Nephron (organoid): ENCODE results near the gene ZNF783.
"Not testable (repeated sequence)": the region's sequence is repeated elsewhere in the genome, so short reads cannot be mapped to it uniquely, and the experiment has no call there.

Source experiments
- H3K27ac Mint-ChIP-seq, 3 experiments: 2 replicates each; pipeline ENCODE4 v1.8.0; 2020; ENCODE audit warnings: mixed read lengths in 3 of 3, mild to moderate bottlenecking in 2 of 3, moderate library complexity in 1 of 3
- H3K27me3 Mint-ChIP-seq: 2 replicates; pipeline ENCODE4 v1.8.0; 2021; ENCODE audit warnings: low read depth, mild to moderate bottlenecking, moderate library complexity, mixed read lengths
- H3K36me3 Mint-ChIP-seq: 2 replicates; pipeline ENCODE4 v1.8.0; 2020; ENCODE audit warnings: low read depth, mixed read lengths
- H3K4me1 Mint-ChIP-seq: 2 replicates; pipeline ENCODE4 v1.8.0; 2020; ENCODE audit warnings: mixed read lengths
- H3K4me3 Mint-ChIP-seq, 3 experiments: 2 replicates each; pipeline ENCODE4 v1.8.0; 2020; ENCODE audit warnings: mild to moderate bottlenecking in 3 of 3, mixed read lengths in 3 of 3, moderate library complexity in 2 of 3
- H3K9me3 Mint-ChIP-seq: 2 replicates; pipeline ENCODE4 v1.8.0; 2020; ENCODE audit warnings: mixed read lengths
- CTCF ChIP-seq, 3 experiments: fragments of 200-600 bp; sonication (generic); IDR thresholded peaks; one replicate each; pipeline ENCODE4 v1.5.0; 2021; ENCODE audit warnings: antibody characterized with exemption in 3 of 3; ENCODE audit not compliant: unreplicated experiment in 3 of 3

ZNF783 gene

GRCh38 chr7:149325248-149325647, 63.3 kb downstream of the ZNF783 start:
- H3K4me3 Mint-ChIP-seq, result no peak overlapping the region
- H3K4me1 Mint-ChIP-seq, result no peaks in the 10 kb centered on the region
- H3K27me3 Mint-ChIP-seq, result peaks cover 15% of the 10 kb centered on the region
- peaks cover 4% of the 10 kb centered on the region for H3K9me3 Mint-ChIP-seq
- H3K27ac Mint-ChIP-seq, result no peak overlapping the region
- H3K36me3 Mint-ChIP-seq, result no peaks in the 10 kb centered on the region
- no peak for TF ChIP-seq CTCF (IDR thresholded peaks at IDR 0.05; ENCODE audit: unreplicated experiment in 3 of 3)

GRCh38 chr7:149329265-149329664, 67.3 kb downstream of the ZNF783 start:
- H3K36me3 Mint-ChIP-seq, result no peaks in the 10 kb centered on the region
- H3K4me1 Mint-ChIP-seq, result no peaks in the 10 kb centered on the region
- peak overlapping the region in 1 of 3 experiments; percentile 14 for H3K27ac Mint-ChIP-seq
- no peak for TF ChIP-seq CTCF (IDR thresholded peaks at IDR 0.05; ENCODE audit: unreplicated experiment in 3 of 3)
- H3K27me3 Mint-ChIP-seq, result peaks cover 7% of the 10 kb centered on the region
- H3K4me3 Mint-ChIP-seq, result no peak overlapping the region
- H3K9me3 Mint-ChIP-seq, result peaks cover 14% of the 10 kb centered on the region

GRCh38 chr7:149329766-149330334, 67.9 kb downstream of the ZNF783 start:
- H3K36me3 Mint-ChIP-seq, result no peaks in the 10 kb centered on the region
- peaks cover 7% of the 10 kb centered on the region for H3K27me3 Mint-ChIP-seq
- TF ChIP-seq CTCF (IDR thresholded peaks at IDR 0.05; ENCODE audit: unreplicated experiment in 3 of 3), result no peak
- H3K9me3 Mint-ChIP-seq, result peaks cover 15% of the 10 kb centered on the region
- H3K27ac Mint-ChIP-seq, result no peak overlapping the region
- H3K4me3 Mint-ChIP-seq, result no peak overlapping the region
- H3K4me1 Mint-ChIP-seq, result no peaks in the 10 kb centered on the region

DNA sequence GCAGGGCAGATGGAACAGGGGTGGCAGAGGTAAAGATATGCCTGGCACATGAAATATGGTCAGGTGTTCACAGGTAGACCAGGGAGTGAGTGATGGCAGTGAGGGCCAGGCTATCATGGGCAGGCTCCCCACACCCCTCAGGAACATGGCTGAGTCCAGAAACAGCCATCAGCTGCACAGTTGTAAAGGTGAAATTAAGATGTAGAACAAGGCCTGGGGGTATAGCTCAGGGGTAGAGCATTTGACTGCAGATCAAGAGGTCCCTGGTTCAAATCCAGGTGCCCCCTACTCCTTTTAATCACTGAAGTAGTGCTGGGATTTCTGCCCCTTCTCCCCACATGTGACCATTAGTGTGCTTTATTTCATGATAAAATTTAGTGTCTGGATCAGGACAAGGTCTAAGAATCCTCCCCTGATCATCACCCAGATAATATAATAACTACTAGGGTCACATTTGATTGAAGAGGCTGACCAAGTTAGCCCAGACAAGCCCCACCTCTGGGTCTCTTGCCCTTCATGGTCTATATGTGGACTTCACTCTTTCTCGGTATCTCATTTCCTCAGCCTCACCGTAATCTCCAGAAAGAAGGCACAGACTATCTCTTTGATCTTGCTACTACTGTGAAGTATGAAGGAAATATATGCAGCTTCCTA, 69.0 kb downstream of the ZNF783 start:
- Mint-ChIP-seq H3K4me3 (no peak overlapping the region), H3K4me1 (no peaks in the 10 kb centered on the region), H3K27me3 (peaks cover 7% of the 10 kb centered on the region), H3K27ac (no peak overlapping the region), H3K9me3 (peaks cover 17% of the 10 kb centered on the region), H3K36me3 (no peaks in the 10 kb centered on the region)
- TF ChIP-seq CTCF (IDR thresholded peaks at IDR 0.05; ENCODE audit: unreplicated experiment in 3 of 3), result no peak

DNA sequence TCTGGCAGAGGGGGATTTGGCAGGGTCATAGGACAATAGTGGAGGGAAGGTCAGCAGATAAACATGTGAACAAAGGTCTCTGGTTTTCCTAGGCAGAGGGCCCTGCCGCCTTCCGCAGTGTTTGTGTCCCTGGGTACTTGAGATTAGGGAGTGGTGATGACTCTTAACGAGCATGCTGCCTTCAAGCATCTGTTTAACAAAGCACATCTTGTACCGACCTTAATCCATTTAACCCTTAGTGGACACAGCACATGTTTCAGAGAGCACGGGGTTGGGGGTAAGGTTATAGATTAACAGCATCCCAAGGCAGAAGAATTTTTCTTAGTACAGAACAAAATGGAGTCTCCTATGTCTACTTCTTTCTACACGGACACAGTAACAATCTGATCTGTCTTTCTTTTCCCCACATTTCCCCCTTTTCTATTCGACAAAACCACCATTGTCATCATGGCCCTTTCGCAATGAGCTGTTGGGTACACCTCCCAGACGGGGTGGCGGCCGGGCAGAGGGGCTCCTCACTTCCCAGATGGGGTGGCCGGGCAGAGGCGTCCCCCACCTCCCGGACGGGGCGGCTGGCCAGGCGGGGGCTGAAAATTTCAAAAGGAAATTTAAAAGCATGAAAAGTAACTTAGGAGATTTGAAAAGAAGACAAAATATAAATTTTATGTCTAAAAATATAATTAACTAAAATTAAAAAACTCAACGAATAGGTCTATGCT, 70.8 kb downstream of the ZNF783 start:
- peaks cover 24% of the 10 kb centered on the region for H3K9me3 Mint-ChIP-seq
- not testable (repeated sequence) for H3K36me3 Mint-ChIP-seq, H3K4me1 Mint-ChIP-seq, H3K27me3 Mint-ChIP-seq, H3K4me3 Mint-ChIP-seq, H3K27ac Mint-ChIP-seq

DNA sequence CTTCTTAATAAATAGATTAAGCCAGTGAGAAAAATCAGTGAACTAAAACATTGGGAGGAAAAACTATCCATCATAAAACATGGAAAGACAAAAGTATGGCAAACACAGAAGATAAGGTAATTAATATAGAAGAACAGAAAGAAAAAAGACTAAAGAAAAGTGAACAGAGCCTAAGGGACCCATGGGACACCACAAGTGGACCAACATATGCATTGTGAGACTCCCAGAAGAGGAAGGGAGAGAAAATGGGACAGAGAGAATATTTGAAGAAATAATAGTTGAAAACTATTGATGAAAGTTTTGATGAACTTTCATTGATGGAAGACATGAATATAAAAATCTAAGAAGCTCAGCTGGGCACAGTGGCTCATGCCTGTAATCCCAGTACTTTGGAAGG, 71.3 kb downstream of the ZNF783 start:
- H3K4me1 Mint-ChIP-seq, result no peaks in the 10 kb centered on the region
- no peaks in the 10 kb centered on the region for H3K36me3 Mint-ChIP-seq
- H3K4me3 Mint-ChIP-seq, result no peak overlapping the region
- no peak overlapping the region for H3K27ac Mint-ChIP-seq
- TF ChIP-seq CTCF (IDR thresholded peaks at IDR 0.05; ENCODE audit: unreplicated experiment in 3 of 3), result no peak
- peaks cover 7% of the 10 kb centered on the region for H3K27me3 Mint-ChIP-seq
- peaks cover 29% of the 10 kb centered on the region for H3K9me3 Mint-ChIP-seq
